GM19035 (cell line): ENCODE measurements around the gene WDR77.

ENCODE experiments used
- ATAC-seq: cut with Tn5 transposase; IDR thresholded peaks from one replicate; pipeline ENCODE4 v1.9.1; 2021; ENCODE audit not compliant: unreplicated experiment

Gene WDR77

GRCh38 chr1:111441573-111442192 lies 7.4 kb downstream of the WDR77 start:
- no peak for ATAC-seq

GRCh38 chr1:111439461-111440351 lies 9.3 kb downstream of the WDR77 start:
- ATAC-seq: no peak

GRCh38 chr1:111436726-111437125 lies 12.3 kb downstream of the WDR77 start:
- ATAC-seq: no peak

- ATAC-seq: no peak
Observed at GRCh38 chr1:111424281-111424680, 24.8 kb downstream of the WDR77 start.

- no peak for ATAC-seq
Observed at GRCh38 chr1:111422546-111423391, 26.3 kb downstream of the WDR77 start.

GRCh38 chr1:111420377-111420776 lies 28.7 kb downstream of the WDR77 start:
- ATAC-seq: no peak

- ATAC-seq: no peak
Observed at GRCh38 chr1:111419037-111419436, 30.0 kb downstream of the WDR77 start.

- no peak for ATAC-seq
Observed at GRCh38 chr1:111417755-111418154, 31.3 kb downstream of the WDR77 start.

- no peak for ATAC-seq
Observed at GRCh38 chr1:111415461-111415860, 33.6 kb downstream of the WDR77 start.

- no peak for ATAC-seq
Observed at GRCh38 chr1:111414756-111415155, 34.3 kb downstream of the WDR77 start.

- no peak for ATAC-seq
Observed at GRCh38 chr1:111412839-111413238, 36.2 kb downstream of the WDR77 start.

GRCh38 chr1:111407301-111407700 lies 41.8 kb downstream of the WDR77 start:
- no peak for ATAC-seq

- peak; percentile 90 for ATAC-seq
Observed at GRCh38 chr1:111406321-111406768, 42.7 kb downstream of the WDR77 start.

GRCh38 chr1:111404588-111404987 lies 44.5 kb downstream of the WDR77 start:
- no peak for ATAC-seq

- ATAC-seq: no peak
Observed at GRCh38 chr1:111402083-111402482, 47.0 kb downstream of the WDR77 start.

- no peak for ATAC-seq
Observed at GRCh38 chr1:111399792-111400610, 49.1 kb downstream of the WDR77 start.

- ATAC-seq: no peak
Observed at GRCh38 chr1:111392460-111392945, 56.6 kb downstream of the WDR77 start.

GRCh38 chr1:111392042-111392441 lies 57.0 kb downstream of the WDR77 start:
- no peak for ATAC-seq
